Neural progenitor cell (in vitro differentiated cells): ENCODE results near the gene DYNLT3.

ENCODE experiments used
- EZH2 ChIP-seq: fragments of 200-600 bp; sonication (generic); IDR thresholded peaks from 2 replicates; pipeline ENCODE4 v1.6.1; 2017; ENCODE audit warnings: antibody characterized with exemption, mild to moderate bottlenecking, moderate library complexity
- TF ChIP-seq, protein P1 (sequence below): fragments of 200-600 bp; sonication (generic); IDR thresholded peaks from 2 replicates; pipeline ENCODE4 v1.5.1; 2017; ENCODE audit warnings: antibody characterized with exemption, mild to moderate bottlenecking

DNA sequence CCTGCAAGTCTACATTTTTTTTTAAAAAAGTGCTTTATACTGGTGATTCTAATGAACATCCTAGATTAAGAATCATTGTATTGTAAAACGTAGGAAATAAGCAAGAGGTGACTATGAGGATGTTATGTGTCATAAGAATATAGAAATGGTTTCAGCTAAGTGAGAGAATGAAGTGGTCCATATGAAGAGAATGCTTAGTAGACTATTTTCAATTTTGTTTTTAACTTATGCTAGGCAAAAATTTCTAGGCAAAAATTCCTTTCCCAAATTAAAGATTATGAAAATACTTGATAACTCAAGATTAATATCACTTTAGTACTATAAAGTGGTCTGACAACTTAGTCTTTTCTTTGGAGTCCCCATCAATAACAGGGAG lies 825 bp downstream of the DYNLT3 start:
- TF ChIP-seq EZH2: no peak
- TF ChIP-seq, protein P1, sequence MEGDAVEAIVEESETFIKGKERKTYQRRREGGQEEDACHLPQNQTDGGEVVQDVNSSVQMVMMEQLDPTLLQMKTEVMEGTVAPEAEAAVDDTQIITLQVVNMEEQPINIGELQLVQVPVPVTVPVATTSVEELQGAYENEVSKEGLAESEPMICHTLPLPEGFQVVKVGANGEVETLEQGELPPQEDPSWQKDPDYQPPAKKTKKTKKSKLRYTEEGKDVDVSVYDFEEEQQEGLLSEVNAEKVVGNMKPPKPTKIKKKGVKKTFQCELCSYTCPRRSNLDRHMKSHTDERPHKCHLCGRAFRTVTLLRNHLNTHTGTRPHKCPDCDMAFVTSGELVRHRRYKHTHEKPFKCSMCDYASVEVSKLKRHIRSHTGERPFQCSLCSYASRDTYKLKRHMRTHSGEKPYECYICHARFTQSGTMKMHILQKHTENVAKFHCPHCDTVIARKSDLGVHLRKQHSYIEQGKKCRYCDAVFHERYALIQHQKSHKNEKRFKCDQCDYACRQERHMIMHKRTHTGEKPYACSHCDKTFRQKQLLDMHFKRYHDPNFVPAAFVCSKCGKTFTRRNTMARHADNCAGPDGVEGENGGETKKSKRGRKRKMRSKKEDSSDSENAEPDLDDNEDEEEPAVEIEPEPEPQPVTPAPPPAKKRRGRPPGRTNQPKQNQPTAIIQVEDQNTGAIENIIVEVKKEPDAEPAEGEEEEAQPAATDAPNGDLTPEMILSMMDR: no peak
